Psoas muscle (tissue), 8 donors: ENCODE data around the gene NOS1. TPM values are rescaled to one million over a fixed set of nuclear protein-coding genes. Genes with fewer than 3 reads are reported as not detected.
A peak's percentile ranks its signal among the peaks of the same experiment; 100 is the strongest.

ENCODE experiments used
- ATAC-seq, 4 donors: fragments of 200-7000 bp; cut with Tn5 transposase; one replicate each; pipeline ENCODE4 v1.9.1; 2020; ENCODE audit warnings: moderate library complexity in 3 of 4, mild to moderate bottlenecking in 2 of 4
- DNase-seq, 2 donors: peaks; one replicate each; pipeline ENCODE4 v3.0.0-alpha.2; 2020
- H3K27ac ChIP-seq: fragments of 200-600 bp; one replicate; pipeline ENCODE4 v1.8.0; 2022
- H3K27me3 ChIP-seq, 3 donors: fragments of 200-600 bp in 1 of 3; one replicate each; pipeline versions ENCODE4 v1.6.1 to v1.8.0; 2013 to 2022; ENCODE audit warnings: low read length in 2 of 3, mild to moderate bottlenecking in 2 of 3, moderate library complexity in 1 of 3; ENCODE audit not compliant: insufficient read depth in 3 of 3
- H3K36me3 ChIP-seq, 2 donors: fragments of 200-600 bp in 1 of 2; one replicate each; pipeline versions ENCODE4 v1.6.1 to v1.8.0; 2013 to 2022; ENCODE audit warnings: low read depth in 1 of 2, mild to moderate bottlenecking in 1 of 2, moderate library complexity in 1 of 2; ENCODE audit not compliant: insufficient read depth in 1 of 2
- H3K4me1 ChIP-seq: fragments of 200-600 bp; one replicate; pipeline ENCODE4 v1.8.0; 2022
- H3K4me3 ChIP-seq: fragments of 200-600 bp; one replicate; pipeline ENCODE4 v1.8.0; 2022; ENCODE audit warnings: mild to moderate bottlenecking
- H3K9me3 ChIP-seq: fragments of 200-600 bp; one replicate; pipeline ENCODE4 v1.8.0; 2022
- WGBS, 3 donors: extraction: QIAGEN DNeasy Blood & Tissue Kit; methylation state at CpG; one replicate each; pipeline versions ENCODE4 v1.1.6 to v1.1.7; 2013; 5-methylcytosine and 5-hydroxymethylcytosine counted together
- intact Hi-C, 2 donors: fragments of 100-400 bp; cut with DNase I; formaldehyde crosslinking; loops; one replicate each; pipeline versions ENCODE4 v1.11.0 to v1.14.2; 2022
- polyA plus RNA-seq, 3 donors: library from polyadenylated mRNA; stranded (reverse); fragments of 200-250 nt; gene quantifications; one replicate each; pipeline ENCODE4 v1.2.3, GENCODE V29; 2013
- total RNA-seq, 4 donors: library from RNA; stranded (reverse); fragmentation: NEBNext Ultra II Directional in 2 of 4; extraction: Animal tissue kit (Norgen Biotek cat#: 25700) in 2 of 4; gene quantifications; one replicate each; pipeline versions ENCODE4 v1.2.1 to v1.2.4, GENCODE V29; 2021 to 2023
- TF ChIP-seq, protein P1 (sequence below): fragments of 200-600 bp; IDR thresholded peaks from one replicate; pipeline ENCODE4 v1.8.0; 2022; ENCODE audit warnings: antibody characterized with exemption
- donor health status: healthy with polysubstance abuse.
- donor health status: DM: no; HTN: no; CAD: no; lungs with moderate emphysema.
- donor health status: Bipolar disorder and iron deficiency.
- donor health status: healthy.
- donor health status: DM: yes; HTN: yes; CAD: no.
- donor health status: DM: no; HTN: no; CAD: no.
- donor health status: DM: no; HTN: no; CAD: no.
- donor health status: DM: yes; HTN: yes; CAD: no.

The NOS1 gene
- total and polyA plus RNA-seq, 7 donors = 2.7 to 62.2 (median 12.1) TPM

DNA sequence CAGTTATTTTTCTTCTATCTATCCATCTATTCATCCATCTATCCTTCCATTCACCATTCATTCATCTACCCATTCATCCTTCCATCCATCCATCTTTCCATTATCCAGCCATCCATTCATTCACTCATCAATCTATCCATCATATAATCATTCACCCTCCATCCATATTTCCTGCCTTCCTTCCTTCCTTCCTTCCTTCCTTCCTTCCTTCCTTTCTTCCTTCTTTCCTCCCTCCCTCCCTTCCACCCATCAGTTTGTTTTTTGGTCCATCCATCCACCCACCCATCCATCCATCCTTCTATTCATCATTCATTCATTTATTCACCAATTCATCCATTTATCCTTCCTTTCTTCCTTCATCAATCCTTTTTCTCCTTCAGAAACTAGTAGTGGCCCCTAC is 34.3 kb upstream of the NOS1 start:
- Histone ChIP-seq H3K4me1 (peaks cover 2% of the 10 kb centered on the region), H3K27ac (no peak overlapping the region), H3K9me3 (no peaks in the 10 kb centered on the region), H3K36me3 (no peaks in the 10 kb centered on the region), H3K27me3 (no peaks in the 10 kb centered on the region), H3K4me3 (no peak overlapping the region)
- DNase-seq (no peak), ATAC-seq (no peak)
- TF ChIP-seq, protein P1, sequence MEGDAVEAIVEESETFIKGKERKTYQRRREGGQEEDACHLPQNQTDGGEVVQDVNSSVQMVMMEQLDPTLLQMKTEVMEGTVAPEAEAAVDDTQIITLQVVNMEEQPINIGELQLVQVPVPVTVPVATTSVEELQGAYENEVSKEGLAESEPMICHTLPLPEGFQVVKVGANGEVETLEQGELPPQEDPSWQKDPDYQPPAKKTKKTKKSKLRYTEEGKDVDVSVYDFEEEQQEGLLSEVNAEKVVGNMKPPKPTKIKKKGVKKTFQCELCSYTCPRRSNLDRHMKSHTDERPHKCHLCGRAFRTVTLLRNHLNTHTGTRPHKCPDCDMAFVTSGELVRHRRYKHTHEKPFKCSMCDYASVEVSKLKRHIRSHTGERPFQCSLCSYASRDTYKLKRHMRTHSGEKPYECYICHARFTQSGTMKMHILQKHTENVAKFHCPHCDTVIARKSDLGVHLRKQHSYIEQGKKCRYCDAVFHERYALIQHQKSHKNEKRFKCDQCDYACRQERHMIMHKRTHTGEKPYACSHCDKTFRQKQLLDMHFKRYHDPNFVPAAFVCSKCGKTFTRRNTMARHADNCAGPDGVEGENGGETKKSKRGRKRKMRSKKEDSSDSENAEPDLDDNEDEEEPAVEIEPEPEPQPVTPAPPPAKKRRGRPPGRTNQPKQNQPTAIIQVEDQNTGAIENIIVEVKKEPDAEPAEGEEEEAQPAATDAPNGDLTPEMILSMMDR = no peak
- intact Hi-C loops = no loop called here

DNA sequence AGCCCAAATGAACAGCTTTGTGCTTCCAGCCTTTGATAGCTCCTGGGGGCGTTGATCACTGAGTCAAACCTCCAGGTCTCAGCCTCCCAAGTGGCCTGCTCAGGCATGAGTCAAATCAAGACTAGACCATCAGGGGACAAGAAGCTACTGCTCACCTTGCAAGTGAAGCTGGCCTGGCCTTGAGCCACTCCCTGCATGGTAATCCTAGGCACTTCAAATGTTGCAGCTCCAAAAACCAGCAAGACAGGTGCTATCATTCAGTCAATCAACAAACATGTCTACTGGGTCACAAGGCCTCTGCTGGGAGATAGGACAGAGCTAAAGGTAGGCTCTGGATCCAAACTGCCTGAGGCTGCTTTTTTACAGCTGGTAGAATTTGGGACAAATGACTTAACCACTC is 33.1 kb upstream of the NOS1 start:
- DNase-seq (no peak), ATAC-seq (no peak)
- H3K9me3 ChIP-seq = no peaks in the 10 kb centered on the region
- 68 to 100% (median 89%) methylated on average over 1 of the region's 1 CpG for WGBS, 3 donors
- H3K27ac ChIP-seq = no peak overlapping the region
- H3K36me3 ChIP-seq = no peaks in the 10 kb centered on the region
- TF ChIP-seq, protein P1 = no peak
- H3K4me3 ChIP-seq = no peak overlapping the region
- no peaks in the 10 kb centered on the region for H3K4me1 ChIP-seq
- no peaks in the 10 kb centered on the region for H3K27me3 ChIP-seq
- intact Hi-C loops = no loop called here

DNA sequence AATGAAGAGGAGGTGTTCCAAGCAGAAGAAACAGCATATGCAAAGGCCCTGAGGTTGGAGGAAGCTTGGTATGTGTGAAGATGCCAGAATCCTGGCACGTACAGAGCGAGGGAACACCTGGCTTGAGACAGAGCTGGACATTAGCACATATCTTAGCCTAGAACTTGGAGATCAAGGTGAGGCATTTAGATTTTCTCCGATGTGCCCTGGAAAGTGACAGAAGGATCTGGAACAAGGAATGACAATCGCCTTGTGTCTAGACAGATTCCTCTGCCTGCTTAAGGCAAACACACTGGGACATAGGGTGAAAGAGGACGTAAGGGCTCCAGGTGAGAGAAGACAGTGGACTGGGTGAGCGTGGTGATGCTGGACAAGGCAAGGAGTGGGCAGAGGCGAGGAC is 32.2 kb upstream of the NOS1 start:
- Histone ChIP-seq H3K4me3 (no peak overlapping the region), H3K36me3 (no peaks in the 10 kb centered on the region), H3K27ac (no peak overlapping the region), H3K27me3 (no peaks in the 10 kb centered on the region), H3K4me1 (no peaks in the 10 kb centered on the region), H3K9me3 (no peaks in the 10 kb centered on the region)
- TF ChIP-seq, protein P1 = no peak
- no peak for DNase-seq
- WGBS, 3 donors = 83 to 87% (median 86%) methylated on average over 7 of the region's 7 CpGs
- intact Hi-C loops = no loop called here
- ATAC-seq = no peak

DNA sequence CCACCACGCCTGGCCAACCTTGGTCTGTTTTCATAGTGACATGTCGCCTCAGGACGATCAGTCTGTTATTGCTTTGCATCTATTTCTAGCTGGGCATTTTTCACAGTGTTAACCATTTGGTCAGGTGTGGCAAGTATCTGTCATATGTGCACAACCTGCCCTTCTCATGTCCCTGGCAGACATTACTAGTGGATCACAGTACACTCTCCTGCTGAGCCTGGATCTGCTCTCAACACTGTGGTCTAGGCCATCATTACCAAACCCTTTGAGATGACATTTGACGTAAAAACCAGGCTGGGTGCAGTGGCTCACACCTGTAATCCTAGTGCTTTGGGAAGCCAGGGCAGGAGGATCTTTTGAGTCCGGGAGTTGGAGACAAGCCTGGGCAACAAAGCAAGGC is 29.4 kb upstream of the NOS1 start:
- ATAC-seq = peak in 1 of 4 donors; percentile 55
- WGBS, 3 donors = 79 to 91% (median 85%) methylated on average over 5 of the region's 5 CpGs
- no peaks in the 10 kb centered on the region for H3K4me1 ChIP-seq
- no peak overlapping the region for H3K27ac ChIP-seq
- H3K4me3 ChIP-seq = no peak overlapping the region
- DNase-seq = no peak
- H3K9me3 ChIP-seq = no peaks in the 10 kb centered on the region
- no peaks in the 10 kb centered on the region for H3K27me3 ChIP-seq
- TF ChIP-seq, protein P1 = no peak
- intact Hi-C loops = no loop called here
- no peaks in the 10 kb centered on the region for H3K36me3 ChIP-seq

DNA sequence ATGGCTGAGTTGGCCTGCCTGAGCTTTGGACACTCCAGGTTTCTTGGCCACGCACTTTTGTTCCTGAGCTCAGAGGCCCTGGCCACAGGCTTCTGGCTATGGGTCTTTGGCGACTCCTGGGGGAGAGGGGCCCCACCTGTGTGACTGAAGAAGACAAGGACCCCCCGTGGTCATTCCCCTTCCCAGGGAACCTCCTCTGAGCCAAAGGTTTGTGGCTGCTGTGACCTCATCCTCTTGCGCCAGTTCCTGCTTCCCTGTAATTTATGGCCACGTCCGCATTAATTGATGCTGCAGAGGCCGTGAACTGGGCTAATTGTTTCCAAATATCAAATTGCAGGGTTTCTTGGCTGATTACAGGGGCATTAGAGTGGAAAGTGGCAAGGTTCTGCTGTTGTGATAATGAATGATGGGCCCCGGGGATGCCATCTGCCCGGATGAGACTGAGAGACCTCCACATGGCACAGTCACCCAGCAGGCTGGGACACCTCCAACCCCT is 27.6 kb upstream of the NOS1 start:
- H3K4me3 ChIP-seq = no peak overlapping the region
- ATAC-seq = no peak
- H3K27ac ChIP-seq = no peak overlapping the region
- H3K27me3 ChIP-seq = no peaks in the 10 kb centered on the region
- DNase-seq = no peak
- intact Hi-C loops = no loop called here
- H3K9me3 ChIP-seq = no peaks in the 10 kb centered on the region
- H3K36me3 ChIP-seq = no peaks in the 10 kb centered on the region
- 50 to 61% (median 50%) methylated on average over 9 of the region's 9 CpGs for WGBS, 3 donors
- no peaks in the 10 kb centered on the region for H3K4me1 ChIP-seq
- TF ChIP-seq, protein P1 = no peak
